Heart right ventricle (tissue), 16 donors: ENCODE data around the gene OTOP3. TPM values are rescaled to one million over a fixed set of nuclear protein-coding genes. Genes with fewer than 3 reads are reported as not detected.

ENCODE experiments used
- ATAC-seq, 8 donors: fragments of 200-7000 bp; cut with Tn5 transposase; one replicate each; pipeline ENCODE4 v1.9.1; 2020; ENCODE audit warnings: mild to moderate bottlenecking in 8 of 8, moderate library complexity in 8 of 8, moderate number of reproducible peaks in 1 of 8
- DNase-seq, 2 donors: peaks; one replicate each; pipeline ENCODE4 v3.0.0-alpha.2; 2020
- H3K27ac ChIP-seq, 10 donors: fragments of 200-600 bp; sonication (generic) in 2 of 10; one replicate each; pipeline versions ENCODE4 v1.5.0 to v1.8.0; 2020 to 2022; ENCODE audit warnings: mild to moderate bottlenecking in 3 of 10
- H3K27me3 ChIP-seq, 7 donors: fragments of 200-600 bp; one replicate each; pipeline ENCODE4 v1.8.0; 2021 to 2022; ENCODE audit warnings: mild to moderate bottlenecking in 2 of 7
- H3K36me3 ChIP-seq, 9 donors: fragments of 200-600 bp; sonication (generic) in 1 of 9; one replicate each; pipeline versions ENCODE4 v1.5.0 to v1.8.0; 2020 to 2022; ENCODE audit warnings: mild to moderate bottlenecking in 2 of 9
- H3K4me1 ChIP-seq, 9 donors: fragments of 200-600 bp; sonication (generic) in 1 of 9; one replicate each; pipeline versions ENCODE4 v1.5.0 to v1.8.0; 2020 to 2022; ENCODE audit warnings: mild to moderate bottlenecking in 4 of 9
- H3K4me3 ChIP-seq, 10 donors: fragments of 200-600 bp; sonication (generic) in 2 of 10; one replicate each; pipeline versions ENCODE4 v1.5.0 to v1.8.0; 2020 to 2022; ENCODE audit warnings: mild to moderate bottlenecking in 7 of 10, moderate library complexity in 2 of 10
- H3K9me3 ChIP-seq, 11 donors: fragments of 200-600 bp in 10 of 11; sonication (generic) in 2 of 11; one replicate each; pipeline versions ENCODE4 v1.5.0 to v1.8.0; 2013 to 2022; ENCODE audit warnings: mild to moderate bottlenecking in 2 of 11, control low read depth in 1 of 11, moderate library complexity in 1 of 11
- WGBS, 2 donors: extraction: QIAGEN DNeasy Blood & Tissue Kit; methylation state at CpG; one replicate each; pipeline ENCODE4 v1.1.7; 2013; ENCODE audit warnings: inconsistent platforms in 1 of 2; 5-methylcytosine and 5-hydroxymethylcytosine counted together
- intact Hi-C, 10 donors: fragments of 100-400 bp; cut with DNase I; formaldehyde crosslinking; loops; one replicate each; pipeline versions ENCODE4 v1.11.1 to v1.14.2; 2022
- polyA plus RNA-seq, 2 donors: library from polyadenylated mRNA; stranded (reverse); fragments of 200-250 nt; gene quantifications; one replicate each; pipeline ENCODE4 v1.2.3, GENCODE V29; 2013
- total RNA-seq, 10 donors: library from RNA; stranded (reverse); fragmentation: NEBNext Ultra II Directional in 3 of 10; extraction: Animal tissue kit (Norgen Biotek cat#: 25700) in 3 of 10; gene quantifications; one replicate each; pipeline versions ENCODE4 v1.2.1 to v1.2.4, GENCODE V29; 2021 to 2023
- TF ChIP-seq, protein P1 (sequence below), 9 donors: fragments of 200-600 bp; sonication (generic) in 2 of 9; IDR thresholded peaks; one replicate each; pipeline versions ENCODE4 v1.5.0 to v1.8.0; 2021 to 2022; ENCODE audit warnings: antibody characterized with exemption in 9 of 9, mild to moderate bottlenecking in 5 of 9, moderate library complexity in 1 of 9
- donor health status: Arrhythmogenic right ventricular cardiomyopathy.
- donor health status: ischemic (EF 13 %, LVEDD 7.1; RV severe dilation, severe dysfunction).
- donor health status: healthy with polysubstance abuse.
- donor health status: DM: no; HTN: yes; CAD: no.
- donor health status: DM: no; HTN: no; CAD: no.
- donor health status: ischemic (EF 25% LVEDD 6.9; RV normal size, moderate dysfunction).
- donor health status: ischemic (EF 25% LVEDD 5.7; RV mildly dilated, moderate dysfunction).
- donor health status: healthy.
- donor health status: DM: yes; HTN: yes; CAD: no.
- donor health status: Ischemic cardiomyopathy.
- donor health status: ischemic (EF 35%, LVEDD 5.7; RV mildly dilated, moderate dysfunction).
- donor health status: nonischemic (EF 11% LVEDD 7.7; RV severe dilation, severe dysfunction).
- donor health status: DM: yes; HTN: yes; CAD: no.
- donor health status: PGD.
- donor health status: ischemic (EF 29% LVEDD 5.4; RV normal size, mild dysfunction).
- donor health status: nonischemic (EF 23%, LVEDD 6.1; RV moderate dilation, normal function).

Gene OTOP3
- total and polyA plus RNA-seq, 12 donors: not detected

DNA sequence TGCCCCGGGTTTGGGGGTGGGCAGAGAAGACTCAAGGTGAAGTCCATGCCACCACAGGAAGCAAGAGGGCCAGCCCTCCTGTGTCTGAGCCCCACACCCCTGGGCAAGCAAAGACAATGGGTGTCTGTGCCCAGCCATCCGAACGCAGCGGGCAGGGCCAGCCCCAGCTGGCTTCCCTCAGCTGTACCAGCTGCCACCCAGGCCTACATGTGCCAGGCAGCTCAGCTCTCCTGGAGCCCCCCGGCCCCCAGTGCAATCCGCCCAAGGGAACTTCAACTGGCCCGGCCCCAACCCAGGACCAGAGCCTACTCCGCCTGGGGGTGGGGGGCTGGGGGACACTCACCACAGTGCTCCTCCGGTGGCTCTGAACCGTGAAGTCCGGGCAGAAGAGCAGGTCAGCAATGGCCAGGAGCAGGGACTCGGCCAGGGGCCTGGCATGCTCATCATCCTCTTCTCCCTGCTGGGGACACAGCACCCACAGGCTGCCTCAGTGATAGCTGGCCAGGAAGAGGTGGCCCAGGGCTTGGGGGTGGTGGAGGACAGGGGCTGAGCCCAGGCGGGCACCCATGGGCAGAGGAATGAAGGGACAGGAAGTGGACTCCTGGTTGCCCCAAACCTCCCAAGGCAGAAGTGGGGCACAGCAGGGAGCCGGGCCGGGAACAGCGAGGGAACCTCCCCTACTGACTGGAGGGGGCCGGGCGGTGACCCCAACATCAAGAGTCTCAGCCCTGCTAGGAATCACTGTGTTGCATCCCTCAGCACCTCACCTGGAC is 27.1 kb downstream of the OTOP3 start:
- intact Hi-C loops: loop anchor here in 9 of 10 donors (5.0 to 10.0 kb wide), 7 partner anchors 44 to 244 kb away; partner anchors contain the start of genes MRPL58 (in 6 of the 9) and NUP85 (in 2 of the 9)
- H3K27ac ChIP-seq: no peak overlapping the region
- H3K4me3 ChIP-seq: no peak overlapping the region
- WGBS, 2 donors: 91 to 95% methylated on average over 18 of the region's 18 CpGs
- no peaks in the 10 kb centered on the region for H3K9me3 ChIP-seq
- TF ChIP-seq, protein P1, sequence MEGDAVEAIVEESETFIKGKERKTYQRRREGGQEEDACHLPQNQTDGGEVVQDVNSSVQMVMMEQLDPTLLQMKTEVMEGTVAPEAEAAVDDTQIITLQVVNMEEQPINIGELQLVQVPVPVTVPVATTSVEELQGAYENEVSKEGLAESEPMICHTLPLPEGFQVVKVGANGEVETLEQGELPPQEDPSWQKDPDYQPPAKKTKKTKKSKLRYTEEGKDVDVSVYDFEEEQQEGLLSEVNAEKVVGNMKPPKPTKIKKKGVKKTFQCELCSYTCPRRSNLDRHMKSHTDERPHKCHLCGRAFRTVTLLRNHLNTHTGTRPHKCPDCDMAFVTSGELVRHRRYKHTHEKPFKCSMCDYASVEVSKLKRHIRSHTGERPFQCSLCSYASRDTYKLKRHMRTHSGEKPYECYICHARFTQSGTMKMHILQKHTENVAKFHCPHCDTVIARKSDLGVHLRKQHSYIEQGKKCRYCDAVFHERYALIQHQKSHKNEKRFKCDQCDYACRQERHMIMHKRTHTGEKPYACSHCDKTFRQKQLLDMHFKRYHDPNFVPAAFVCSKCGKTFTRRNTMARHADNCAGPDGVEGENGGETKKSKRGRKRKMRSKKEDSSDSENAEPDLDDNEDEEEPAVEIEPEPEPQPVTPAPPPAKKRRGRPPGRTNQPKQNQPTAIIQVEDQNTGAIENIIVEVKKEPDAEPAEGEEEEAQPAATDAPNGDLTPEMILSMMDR (IDR thresholded peaks at IDR 0.05): no peak
- no peaks in the 10 kb centered on the region for H3K27me3 ChIP-seq
- H3K36me3 ChIP-seq: peaks cover 0 to 30% (median 0%) of the 10 kb centered on the region in 9 donors
- ATAC-seq (no peak), DNase-seq (no peak)
- peaks cover 0 to 6% (median 4%) of the 10 kb centered on the region in 9 donors for H3K4me1 ChIP-seq

DNA sequence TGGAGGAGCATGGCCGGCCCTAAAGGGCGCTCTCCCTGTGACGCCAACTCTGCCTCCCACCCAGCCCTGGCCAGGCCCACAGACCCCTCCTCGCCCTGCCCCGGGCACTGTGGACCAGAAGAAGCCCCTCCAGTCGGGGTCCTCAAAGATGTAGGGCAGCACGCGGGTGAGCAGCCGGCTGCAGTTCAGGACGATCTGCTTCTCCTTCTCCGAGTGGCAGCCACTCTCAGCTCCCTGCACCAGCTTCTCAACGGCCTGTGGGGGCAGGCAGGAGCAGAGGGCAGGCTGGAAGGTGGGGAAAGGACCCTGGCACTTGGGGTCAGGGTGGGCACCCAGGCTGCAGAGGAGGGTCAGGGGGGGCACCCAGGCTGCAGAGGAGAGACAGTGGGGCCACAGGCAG is 28.0 kb downstream of the OTOP3 start:
- Histone ChIP-seq H3K4me1 (peaks cover 0 to 9% (median 4%) of the 10 kb centered on the region in 9 donors), H3K36me3 (peaks cover 0 to 23% (median 0%) of the 10 kb centered on the region in 9 donors), H3K27ac (no peak overlapping the region), H3K27me3 (no peaks in the 10 kb centered on the region), H3K9me3 (no peaks in the 10 kb centered on the region), H3K4me3 (no peak overlapping the region)
- TF ChIP-seq, protein P1 (IDR thresholded peaks at IDR 0.05): no peak
- ATAC-seq (no peak), DNase-seq (no peak)
- WGBS, 2 donors: 75 to 82% methylated on average over 12 of the region's 12 CpGs
- intact Hi-C loops: loop anchor here in 9 of 10 donors (5.0 to 10.0 kb wide), 7 partner anchors 44 to 244 kb away; partner anchors contain the start of genes MRPL58 (in 6 of the 9) and NUP85 (in 2 of the 9)

DNA sequence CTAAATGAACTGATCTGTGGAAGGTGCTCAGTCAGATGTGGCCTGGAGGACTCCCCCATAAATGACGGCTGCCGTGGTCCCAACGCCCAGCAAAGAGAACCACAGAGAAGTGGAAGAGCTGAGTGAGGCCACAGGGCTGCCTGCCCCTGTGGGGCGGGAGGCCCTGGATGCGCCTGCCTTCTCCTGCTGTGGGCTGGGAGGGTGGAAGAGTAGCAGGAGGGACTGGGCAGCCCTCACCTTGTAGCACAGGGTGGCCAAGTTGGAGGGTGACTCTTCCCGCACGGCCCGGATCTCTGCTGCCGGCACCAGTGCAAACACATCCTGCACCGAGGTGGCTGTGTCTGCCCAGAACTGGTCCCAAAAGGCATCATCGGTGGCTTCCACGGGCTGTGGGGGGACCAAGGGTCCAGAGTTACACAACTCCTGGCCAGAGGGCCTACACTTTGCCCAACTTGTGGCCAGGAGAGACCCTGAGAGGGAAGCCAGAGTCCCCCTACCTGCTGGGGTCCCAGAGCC is 28.6 kb downstream of the OTOP3 start:
- no peak for DNase-seq
- peaks cover 0 to 21% (median 0%) of the 10 kb centered on the region in 9 donors for H3K36me3 ChIP-seq
- H3K27me3 ChIP-seq: no peaks in the 10 kb centered on the region
- no peak overlapping the region for H3K4me3 ChIP-seq
- peaks cover 0 to 11% (median 4%) of the 10 kb centered on the region in 9 donors for H3K4me1 ChIP-seq
- no peak for ATAC-seq
- no peaks in the 10 kb centered on the region for H3K9me3 ChIP-seq
- TF ChIP-seq, protein P1 (IDR thresholded peaks at IDR 0.05): no peak
- intact Hi-C loops: loop anchor here in 9 of 10 donors (5.0 to 10.0 kb wide), 7 partner anchors 43 to 243 kb away; partner anchors contain the start of genes MRPL58 (in 6 of the 9) and NUP85 (in 2 of the 9)
- 91% methylated on average over 12 of the region's 12 CpGs for WGBS, 2 donors
- H3K27ac ChIP-seq: no peak overlapping the region

DNA sequence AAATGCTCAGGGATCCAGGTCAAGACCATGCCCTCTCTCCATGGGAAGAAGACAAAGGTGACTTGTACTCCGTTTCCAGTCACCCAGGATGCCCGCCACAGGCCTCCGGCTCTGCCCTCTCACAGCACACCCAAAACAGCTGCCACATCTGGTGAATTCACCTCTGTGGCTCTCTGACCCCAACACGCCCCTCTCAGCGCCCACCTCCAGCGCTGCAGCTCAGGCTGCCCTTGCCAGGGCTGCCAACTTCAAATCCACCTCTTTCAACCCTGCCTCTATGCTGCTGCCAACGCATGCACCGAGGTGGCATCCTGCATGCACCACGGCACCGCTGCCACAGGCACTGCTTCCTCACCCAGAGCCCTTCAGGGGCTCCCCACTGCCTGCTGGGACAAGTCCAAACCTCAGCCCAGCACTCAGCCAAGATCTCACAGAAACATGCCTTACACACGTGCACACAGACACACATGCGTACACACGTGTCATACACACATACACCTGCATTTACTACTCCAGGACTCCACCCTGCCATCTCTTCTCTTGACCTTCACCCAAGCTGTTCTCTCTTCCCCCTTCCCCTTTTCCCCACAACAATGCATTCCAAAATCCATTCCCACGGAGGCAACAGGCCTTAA is 29.4 kb downstream of the OTOP3 start:
- intact Hi-C loops: loop anchor here in 9 of 10 donors (5.0 to 10.0 kb wide), 7 partner anchors 42 to 242 kb away; partner anchors contain the start of genes MRPL58 (in 6 of the 9) and NUP85 (in 2 of the 9)
- Histone ChIP-seq H3K4me3 (no peak overlapping the region), H3K9me3 (no peaks in the 10 kb centered on the region), H3K27me3 (no peaks in the 10 kb centered on the region), H3K4me1 (peaks cover 0 to 16% (median 12%) of the 10 kb centered on the region in 9 donors), H3K27ac (no peak overlapping the region), H3K36me3 (peaks cover 0 to 16% (median 0%) of the 10 kb centered on the region in 9 donors)
- TF ChIP-seq, protein P1 (IDR thresholded peaks at IDR 0.05): no peak
- 84 to 90% methylated on average over 14 of the region's 14 CpGs for WGBS, 2 donors
- ATAC-seq: no peak
- no peak for DNase-seq
